ENCODE data around the gene ACVR1C.

ACVR1C gene

GRCh38 chr2:157628477-157629415 lies at the start of gene ACVR1C:
ACVR1C (minus strand) TSS chr2:157628864; CDS start chr2:157628644, 220 bp downstream.
- peak; percentile 86 for DNase-seq

- no peak for DNase-seq
Observed at GRCh38 chr2:157677941-157678340, 49.3 kb upstream of the ACVR1C start.

- no peak for DNase-seq
Observed at GRCh38 chr2:157672129-157672528, 43.5 kb upstream of the ACVR1C start.

DNA sequence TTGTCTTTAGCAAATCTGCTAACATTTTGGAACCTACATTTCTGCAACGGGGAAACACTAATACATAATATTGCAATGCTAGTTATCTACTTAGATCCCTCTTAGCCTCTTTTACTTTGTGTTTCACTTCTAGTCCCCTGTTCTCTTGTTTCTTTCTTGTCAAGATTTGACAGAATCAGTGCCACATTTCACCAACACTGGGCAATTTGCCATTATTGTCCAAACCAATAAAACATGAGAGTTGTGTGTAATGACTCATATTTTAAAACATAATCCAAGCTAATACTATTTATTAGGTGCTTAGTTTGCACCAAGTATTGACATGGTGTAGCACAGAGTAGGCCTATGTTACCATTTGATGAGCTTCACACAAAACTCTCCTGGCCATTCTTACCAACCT lies 33.7 kb upstream of the ACVR1C start:
- DNase-seq = no peak

DNA sequence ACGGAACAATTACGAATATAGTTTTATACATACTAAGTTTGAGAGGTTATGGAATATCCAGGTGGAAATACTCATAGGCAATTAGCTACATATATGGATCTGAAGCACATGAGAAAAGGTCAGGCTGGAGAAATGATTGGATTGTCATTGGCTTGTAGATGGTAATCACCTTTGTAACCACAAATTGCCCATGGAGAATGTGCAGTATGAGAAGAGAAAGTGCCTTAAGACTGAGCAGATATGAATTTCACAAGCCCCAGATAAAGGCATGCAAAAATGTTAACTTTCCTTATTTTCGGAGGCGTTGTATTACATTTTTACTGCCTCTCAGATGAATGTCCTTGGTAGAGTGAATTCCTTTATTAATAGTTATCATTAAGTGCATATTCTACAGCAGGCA lies 33.1 kb upstream of the ACVR1C start:
- DNase-seq = no peak

- no peak for DNase-seq
Observed at GRCh38 chr2:157657858-157658257, 29.2 kb upstream of the ACVR1C start.

DNA sequence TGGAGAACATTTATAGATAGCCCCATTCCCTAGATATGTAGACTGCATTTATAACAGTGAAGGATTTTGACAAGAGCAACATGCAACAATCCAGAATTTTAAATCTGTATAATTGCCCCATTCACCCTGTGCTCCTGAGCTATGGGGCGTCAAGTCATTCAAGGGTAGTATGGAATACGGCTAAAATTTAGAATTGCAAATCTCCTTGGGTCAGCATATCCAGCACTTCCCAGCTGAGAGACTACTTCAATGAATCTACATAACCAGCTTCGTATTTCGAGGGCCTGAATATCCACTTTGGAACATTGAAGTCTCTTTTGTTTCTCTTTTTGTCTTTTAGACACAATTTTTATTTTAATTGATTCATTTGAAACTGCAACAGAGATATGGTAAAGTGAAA lies 28.4 kb upstream of the ACVR1C start:
- no peak for DNase-seq

- DNase-seq = no peak
Observed at GRCh38 chr2:157644776-157645175, 16.1 kb upstream of the ACVR1C start.

GRCh38 chr2:157631861-157632260 lies 3.2 kb upstream of the ACVR1C start:
- no peak for DNase-seq

DNA sequence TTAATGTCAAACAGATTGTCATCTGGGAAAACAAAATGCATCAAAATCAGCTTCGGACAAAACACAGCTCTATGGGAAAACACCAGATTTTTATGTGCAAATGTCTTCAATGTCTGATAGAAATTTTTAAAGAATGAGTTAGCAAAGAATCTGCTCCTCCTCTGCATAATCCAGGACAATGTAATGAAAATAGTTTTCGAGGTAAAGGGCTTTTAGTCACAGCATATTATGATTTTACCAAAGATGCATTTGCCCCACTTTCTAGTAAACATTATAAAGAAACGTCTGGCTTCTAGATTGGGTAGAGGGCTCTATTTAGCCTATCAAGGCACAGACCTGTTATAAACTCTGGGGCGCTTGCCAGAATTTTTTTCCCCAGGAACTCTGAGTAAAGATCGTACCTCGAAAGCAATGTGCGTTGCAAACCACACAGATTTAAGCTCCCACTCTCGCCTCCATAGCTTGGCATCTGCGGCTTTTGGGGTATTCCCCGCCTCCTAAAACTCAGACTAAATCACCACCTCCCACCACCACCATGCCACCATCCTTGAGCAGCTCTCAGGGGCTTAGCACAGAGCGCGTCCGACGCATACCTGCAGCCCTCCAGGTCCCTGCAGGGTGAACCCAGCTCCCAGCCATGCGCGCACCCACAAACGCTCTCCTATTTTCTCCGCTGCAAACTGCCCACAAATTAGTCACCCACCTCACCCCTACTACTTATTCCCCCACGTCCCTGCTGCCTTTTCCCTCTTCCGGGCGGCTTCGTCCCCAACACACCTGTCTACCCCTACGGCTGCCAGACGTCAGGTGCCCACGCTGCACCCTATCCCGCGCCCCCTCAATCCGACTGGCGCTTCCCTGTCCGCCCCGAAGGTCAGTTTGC lies 829 bp downstream of the ACVR1C start:
- no peak for DNase-seq

DNA sequence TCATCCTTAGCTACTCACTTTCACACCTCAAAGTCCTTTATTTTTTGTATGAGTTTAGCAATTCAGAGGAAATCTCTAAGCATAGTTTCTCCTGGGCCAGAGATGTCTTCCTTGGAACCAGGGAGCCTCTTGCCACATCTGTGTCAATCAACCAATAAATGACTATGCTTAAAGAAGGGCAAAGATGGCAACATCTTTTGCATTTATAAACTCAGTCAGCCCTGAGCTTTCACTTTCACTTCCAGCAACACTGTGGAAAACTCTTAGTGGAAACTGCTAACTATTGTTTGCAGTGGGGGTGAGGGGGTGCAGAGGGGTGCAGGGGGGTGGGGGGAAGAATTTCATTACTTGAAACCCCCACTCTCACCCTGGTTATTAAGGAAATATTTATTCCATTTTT lies 3.4 kb downstream of the ACVR1C start:
- DNase-seq = no peak

GRCh38 chr2:157620956-157621355 lies 7.7 kb downstream of the ACVR1C start:
- DNase-seq = no peak

DNA sequence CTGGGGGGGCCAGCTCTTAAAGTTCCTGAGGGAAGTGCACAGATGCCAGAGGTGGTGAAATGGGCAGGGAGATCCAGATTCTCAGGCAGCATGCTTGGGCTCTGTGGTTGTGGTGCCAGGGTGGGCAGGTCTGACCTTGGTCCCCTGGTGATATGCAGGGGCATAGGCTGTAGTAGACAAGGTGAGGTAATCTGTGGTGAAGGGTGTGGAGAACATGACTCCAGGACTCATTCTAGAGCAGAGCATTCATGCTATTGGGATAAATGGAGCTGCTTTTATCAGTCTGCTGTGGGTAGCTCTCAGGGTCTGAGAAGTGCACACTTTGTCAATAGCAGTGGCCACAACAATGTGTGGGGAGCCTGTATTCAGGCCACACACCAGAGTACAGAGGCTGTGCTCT lies 16.9 kb downstream of the ACVR1C start:
- no peak for DNase-seq

GRCh38 chr2:157611110-157611509 lies 17.6 kb downstream of the ACVR1C start:
- no peak for DNase-seq

DNA sequence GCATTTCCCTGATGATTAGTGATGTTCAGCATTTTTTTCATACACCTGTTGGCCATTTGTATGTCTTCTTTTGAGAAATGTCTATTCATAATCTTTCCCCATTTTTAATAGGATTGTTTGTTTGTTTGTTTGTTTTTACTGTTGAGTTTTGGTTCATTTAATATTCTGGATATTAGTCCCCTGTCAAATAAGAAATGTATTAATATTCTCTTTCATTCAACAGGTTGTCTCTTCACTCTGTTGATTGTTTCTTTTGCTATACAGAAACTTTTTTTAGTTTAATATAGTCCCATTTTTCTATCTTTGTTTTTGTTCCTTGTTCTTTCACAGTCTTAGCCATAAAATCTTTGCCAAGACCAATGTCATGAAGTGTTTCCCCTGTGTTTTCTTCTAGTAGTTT lies 22.1 kb downstream of the ACVR1C start:
- DNase-seq = no peak

- no peak for DNase-seq
Observed at GRCh38 chr2:157603198-157603597, 25.5 kb downstream of the ACVR1C start.

- no peak for DNase-seq
Observed at GRCh38 chr2:157601807-157602206, 26.9 kb downstream of the ACVR1C start.

DNA sequence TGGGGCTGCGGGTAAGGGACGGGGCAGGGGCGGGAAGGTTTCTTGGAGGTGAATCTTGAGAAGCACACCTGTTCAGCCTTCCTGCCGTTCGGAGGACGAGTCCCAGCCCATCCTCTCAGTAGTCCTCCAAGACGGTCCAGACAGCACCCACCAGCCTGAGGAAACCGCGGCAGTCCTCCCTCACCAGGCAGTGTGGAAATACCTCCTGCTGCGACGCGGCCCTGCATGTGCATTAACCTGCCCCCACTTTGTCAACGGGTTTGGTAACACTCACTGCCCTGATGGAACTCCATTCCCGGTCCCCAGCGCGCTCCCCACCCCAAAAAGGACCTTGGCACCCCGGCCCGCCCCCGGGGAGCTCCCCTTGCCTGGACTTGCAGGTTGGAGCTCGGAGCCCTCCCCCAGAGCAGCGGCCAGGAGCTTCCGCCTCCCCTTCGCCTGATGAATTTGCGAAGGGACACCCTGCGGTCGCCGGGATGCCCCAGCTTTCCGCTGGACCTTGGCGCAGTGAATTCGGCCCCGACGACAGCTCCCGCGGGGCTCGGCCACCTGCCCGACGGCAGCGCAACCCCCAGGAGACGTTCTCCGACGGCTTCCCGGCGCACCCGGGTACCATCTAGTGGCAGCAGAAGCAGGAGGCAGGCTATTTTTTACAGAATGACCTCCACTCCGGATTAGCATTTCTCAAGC lies 31.5 kb downstream of the ACVR1C start:
- no peak for DNase-seq

- no peak for DNase-seq
Observed at GRCh38 chr2:157593411-157593810, 35.3 kb downstream of the ACVR1C start.

- DNase-seq = no peak
Observed at GRCh38 chr2:157592948-157593347, 35.7 kb downstream of the ACVR1C start.

DNA sequence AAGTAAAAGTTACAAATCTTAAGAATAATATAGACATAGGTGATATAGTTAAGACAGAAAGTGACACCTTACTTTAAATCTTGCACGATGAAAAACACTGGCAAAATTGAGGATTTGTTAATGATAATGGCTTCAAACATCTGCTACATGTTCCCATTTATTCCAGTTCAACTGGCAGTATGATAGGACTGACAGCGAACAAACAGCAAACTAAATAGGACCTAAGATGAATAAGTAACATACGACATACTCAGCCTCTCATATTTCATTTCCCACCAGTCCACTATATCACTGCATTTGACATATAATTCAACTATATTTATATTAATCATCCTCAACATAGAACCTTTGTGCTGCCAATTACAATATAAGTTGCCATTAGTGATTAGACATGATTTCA lies 36.3 kb downstream of the ACVR1C start:
- no peak for DNase-seq

- peak; percentile 80 for DNase-seq
Observed at GRCh38 chr2:157587576-157587975, 41.1 kb downstream of the ACVR1C start.

DNA sequence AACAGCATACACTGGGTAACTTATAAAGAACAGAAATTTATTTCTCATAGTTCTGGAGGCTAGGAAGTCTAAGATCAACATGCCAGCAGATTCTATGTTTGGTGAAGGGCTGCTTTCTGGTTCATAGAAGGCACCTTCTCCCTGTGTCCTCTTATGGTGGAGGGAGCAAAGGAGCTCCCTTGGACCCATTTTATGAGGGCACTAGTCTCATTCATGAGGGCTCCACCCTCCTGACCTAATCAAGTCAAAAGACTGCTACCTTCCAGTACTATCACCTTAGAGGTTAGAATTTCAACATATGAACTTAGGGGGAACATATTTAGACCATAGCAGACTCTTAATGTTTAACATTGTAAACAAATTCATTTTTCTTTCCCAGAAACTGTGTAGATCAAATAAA lies 54.5 kb downstream of the ACVR1C start:
- DNase-seq = no peak
